PC-3 (cell line): ENCODE measurements around the gene TRPM1. TPM values are rescaled to one million over a fixed set of nuclear protein-coding genes. Genes with fewer than 3 reads are reported as not detected.

Experiments used
- ATAC-seq: fragments of 200-7000 bp; cut with Tn5 transposase; 2 replicates; pipeline ENCODE4 v1.9.1; 2020; ENCODE audit warnings: mild to moderate bottlenecking, moderate library complexity
- BruUV-seq: library from RNA; stranded (reverse); fragments of 400-500 nt; replicated peaks from 2 replicates; lab custom pipeline; 2021; lab: Mats Ljungman, UMichigan
- CTCF ChIA-PET: fragments of 300-600 bp; sonication (Branson Sonifier 250); formaldehyde crosslinking; loops from one replicate; lab custom pipeline; 2022; ENCODE audit warnings: antibody characterized with exemption; lab: Charles Lee
- POLR2A ChIA-PET: fragments of 300-600 bp; sonication (Branson Sonifier 250); formaldehyde crosslinking; loops from one replicate; lab custom pipeline; 2022; ENCODE audit warnings: antibody characterized with exemption; ENCODE audit not compliant: unreplicated experiment; lab: Charles Lee
- DNase-seq: peaks from one replicate; pipeline ENCODE4 v3.0.0-alpha.2; 2015
- H2AFZ ChIP-seq: fragments of 300-600 bp; sonication (generic); 2 replicates; pipeline ENCODE4 v1.6.0; 2016; ENCODE audit warnings: antibody characterized with exemption, low read length
- H3F3A ChIP-seq: fragments of 300-600 bp; sonication (generic); one replicate; pipeline ENCODE4 v1.6.0; 2017; ENCODE audit warnings: antibody characterized with exemption, low read length, control low read depth, mild to moderate bottlenecking; ENCODE audit not compliant: unreplicated experiment
- H3K27ac ChIP-seq: fragments of 300-600 bp; sonication (generic); 2 replicates; pipeline ENCODE4 v1.5.1; 2016; ENCODE audit warnings: mild to moderate bottlenecking, low read length
- H3K27me3 ChIP-seq: fragments of 300-600 bp; sonication (generic); 2 replicates; pipeline ENCODE4 v1.6.1; 2016; ENCODE audit warnings: low read length, mixed read lengths
- H3K36me3 ChIP-seq: fragments of 300-600 bp; sonication (generic); 2 replicates; pipeline ENCODE4 v1.6.1; 2016; ENCODE audit warnings: low read depth, mixed run types, low read length, mixed read lengths
- H3K4me1 ChIP-seq: fragments of 300-600 bp; sonication (generic); 2 replicates; pipeline ENCODE4 v1.5.1; 2016; ENCODE audit warnings: low read length; ENCODE audit not compliant: insufficient read depth
- H3K4me2 ChIP-seq: fragments of 300-600 bp; sonication (generic); 2 replicates; pipeline ENCODE4 v1.6.0; 2016; ENCODE audit warnings: low read length
- H3K4me3 ChIP-seq: fragments of 300-600 bp; sonication (generic); 2 replicates; pipeline ENCODE4 v1.5.1; 2016; ENCODE audit warnings: mild to moderate bottlenecking, low read length, mixed read lengths
- H3K79me2 ChIP-seq: fragments of 300-600 bp; sonication (generic); 2 replicates; pipeline ENCODE4 v1.6.1; 2017; ENCODE audit warnings: low read length, mixed read lengths
- H3K9ac ChIP-seq: fragments of 300-600 bp; sonication (generic); 2 replicates; pipeline ENCODE4 v1.6.0; 2016; ENCODE audit warnings: mild to moderate bottlenecking, low read length
- H3K9me2 ChIP-seq: fragments of 300-600 bp; sonication (generic); replicated peaks from 2 replicates; pipeline ENCODE4 v1.6.1; 2016; ENCODE audit warnings: mixed run types, low read length, mixed read lengths
- H3K9me3 ChIP-seq: fragments of 300-600 bp; sonication (generic); 2 replicates; pipeline ENCODE4 v1.6.1; 2016; ENCODE audit warnings: low read length, mixed read lengths
- H4K20me1 ChIP-seq: fragments of 300-600 bp; sonication (generic); 2 replicates; pipeline ENCODE4 v1.6.1; 2016; ENCODE audit warnings: low read length, mixed read lengths
- CTCF ChIP-seq: fragments of 300-600 bp; sonication (generic); conservative IDR thresholded peaks from 2 replicates; pipeline ENCODE4 v1.5.1; 2017; ENCODE audit warnings: antibody characterized with exemption, low read depth, mild to moderate bottlenecking, low read length
- EZH2 ChIP-seq: fragments of 300-600 bp; sonication (generic); IDR thresholded peaks from one replicate; pipeline ENCODE4 v1.6.1; 2017; ENCODE audit warnings: antibody characterized with exemption, mild to moderate bottlenecking, low read length; ENCODE audit not compliant: unreplicated experiment
- EZH2phosphoT487 ChIP-seq: fragments of 300-600 bp; sonication (generic); IDR thresholded peaks from 2 replicates; pipeline ENCODE4 v1.6.1; 2018; ENCODE audit warnings: mild to moderate bottlenecking, antibody characterized with exemption, low read length, borderline replicate concordance
- intact Hi-C: fragments of 100-400 bp; cut with micrococcal nuclease; formaldehyde crosslinking; loops from 2 replicates; pipeline ENCODE4 v1.9.0; 2023
- total RNA-seq: library from RNA; depleted of rRNA; stranded (reverse); fragments of >200 nt; gene quantifications from 2 replicates; pipeline ENCODE4 v1.2.3, GENCODE V29; 2014

Gene TRPM1
- total RNA-seq, 1 experiment from 2014 or later: not detected

- CTCF ChIA-PET: no interaction called here
- Histone ChIP-seq H3K4me1 (no peaks in the 10 kb centered on the region), H3K4me2 (no peak overlapping the region), H3K4me3 (no peak overlapping the region), H4K20me1 (no peaks in the 10 kb centered on the region), H3F3A (no peaks in the 10 kb centered on the region), H3K27me3 (peaks cover 46% of the 10 kb centered on the region), H3K9ac (no peak overlapping the region), H3K36me3 (no peaks in the 10 kb centered on the region), H3K79me2 (no peaks in the 10 kb centered on the region), H3K9me3 (no peaks in the 10 kb centered on the region), H2AFZ (no peak overlapping the region), H3K27ac (no peak overlapping the region), H3K9me2 (no peaks in the 10 kb centered on the region)
- POLR2A ChIA-PET: no interaction called here
- intact Hi-C loops: loop anchor here (10.0 kb wide), 1 partner anchor 53 kb away; the partner anchor contains the start of gene TRPM1
- no peak for ATAC-seq
- no TSS peak for BruUV-seq
- DNase-seq: no peak
- TF ChIP-seq EZH2: no peak
- TF ChIP-seq EZH2phosphoT487: no peak
- no peak for TF ChIP-seq CTCF
These were observed 49.9 kb downstream of the TRPM1 start for GRCh38 chr15:31051496-31052080.

GRCh38 chr15:31050953-31051352 is 50.6 kb downstream of the TRPM1 start:
- TF ChIP-seq EZH2 (no peak), CTCF (no peak), EZH2phosphoT487 (no peak)
- Histone ChIP-seq H3K4me1 (no peaks in the 10 kb centered on the region), H3K36me3 (no peaks in the 10 kb centered on the region), H3F3A (no peaks in the 10 kb centered on the region), H3K79me2 (no peaks in the 10 kb centered on the region), H3K4me2 (no peak overlapping the region), H3K4me3 (no peak overlapping the region), H4K20me1 (no peaks in the 10 kb centered on the region), H3K9me2 (no peaks in the 10 kb centered on the region), H3K27ac (no peak overlapping the region), H3K27me3 (peaks cover 48% of the 10 kb centered on the region), H3K9ac (no peak overlapping the region), H2AFZ (no peak overlapping the region), H3K9me3 (no peaks in the 10 kb centered on the region)
- intact Hi-C loops: loop anchor here (10.0 kb wide), 1 partner anchor 54 kb away; the partner anchor contains the start of gene TRPM1
- ChIA-PET POLR2A (no interaction called here), CTCF (no interaction called here)
- no TSS peak for BruUV-seq
- no peak for ATAC-seq
- no peak for DNase-seq
